SK-N-SH (cell line): Measurements from ENCODE around the gene MRPL51. TPM values are rescaled to one million over a fixed set of nuclear protein-coding genes. Genes with fewer than 3 reads are reported as not detected.
"Not testable (repeated sequence)": the region's sequence is repeated elsewhere in the genome, so short reads cannot be mapped to it uniquely, and the experiment has no call there.

Source experiments
- CTCF ChIA-PET: fragments of 300-600, 350-600 bp; formaldehyde crosslinking; extraction: SDS; loops from one replicate; lab custom pipeline; 2021; lab: Yijun Ruan, JAX
- POLR2A ChIA-PET: fragments of 350-600 bp; sonication (Branson Sonifier 250); formaldehyde crosslinking; extraction: SDS; loops from one replicate; lab custom pipeline; 2020; ENCODE audit warnings: antibody characterized with exemption, inconsistent platforms; lab: Yijun Ruan, JAX
- DNase-seq: peaks from one replicate; pipeline ENCODE4 v3.0.0; 2012
- H2AFZ ChIP-seq: fragments of 200-600 bp; sonication (generic); 2 replicates; pipeline ENCODE4 v1.8.1; 2016; ENCODE audit warnings: antibody characterized with exemption, mild to moderate bottlenecking, low read depth
- H3F3A ChIP-seq: fragments of 200-600 bp; sonication (generic); replicated peaks from 2 replicates; pipeline ENCODE3; 2016; ENCODE audit warnings: antibody characterized with exemption, mild to moderate bottlenecking; ENCODE audit not compliant: insufficient read depth
- H3K27ac ChIP-seq, 2 experiments: fragments of 200-500 bp in 1 of 2; fragments of 200-600 bp in 1 of 2; sonication (Bioruptor generic) in 1 of 2; sonication (generic), shearing (Covaris generic) in 1 of 2; 2 replicates each; pipeline versions ENCODE4 v1.5.1 to v1.6.1; 2014 to 2016; ENCODE audit warnings: low read depth in 2 of 2, inconsistent platforms in 1 of 2, low read length in 1 of 2, mild to moderate bottlenecking in 1 of 2, mixed read lengths in 1 of 2
- H3K27me3 ChIP-seq: fragments of 200-600 bp; sonication (generic), shearing (Covaris generic); 2 replicates; pipeline ENCODE4 v1.6.1; 2016; ENCODE audit warnings: mixed run types; ENCODE audit not compliant: insufficient read depth
- H3K36me3 ChIP-seq, 2 experiments: fragments of 200-500 bp in 1 of 2; fragments of 200-600 bp in 1 of 2; sonication (Bioruptor generic) in 1 of 2; sonication (generic) in 1 of 2; replicated peaks in 1 of 2; 2 replicates each; pipeline versions ENCODE3 to v1.5.1; 2014 to 2016; ENCODE audit warnings: low read length in 1 of 2, mild to moderate bottlenecking in 1 of 2; ENCODE audit not compliant: insufficient read depth in 2 of 2, control insufficient read depth in 1 of 2
- H3K4me1 ChIP-seq, 2 experiments: fragments of 200-500 bp in 1 of 2; fragments of 200-600 bp in 1 of 2; sonication (Bioruptor generic) in 1 of 2; sonication (generic), shearing (Covaris generic) in 1 of 2; 2 replicates each; pipeline versions ENCODE4 v1.5.1 to v1.6.1; 2014 to 2016; ENCODE audit warnings: low read depth in 1 of 2, low read length in 1 of 2, mixed run types in 1 of 2; ENCODE audit not compliant: insufficient read depth in 2 of 2, control insufficient read depth in 1 of 2
- H3K4me2 ChIP-seq: fragments of 200-600 bp; sonication (generic), shearing (Covaris generic); 2 replicates; pipeline ENCODE4 v1.6.1; 2017; ENCODE audit warnings: mixed run types
- H3K4me3 ChIP-seq, 2 experiments: fragments of 200-500 bp in 1 of 2; fragments of 200-600 bp in 1 of 2; sonication (Bioruptor generic) in 1 of 2; sonication (generic), shearing (Covaris generic) in 1 of 2; 2 replicates each; pipeline versions ENCODE4 v1.5.1 to v1.8.1; 2014 to 2016; ENCODE audit warnings: low read depth in 2 of 2, inconsistent platforms in 1 of 2, low read length in 1 of 2, mild to moderate bottlenecking in 1 of 2, mixed read lengths in 1 of 2, moderate library complexity in 1 of 2
- H3K79me2 ChIP-seq: fragments of 200-600 bp; sonication (generic); 2 replicates; pipeline ENCODE4 v1.8.1; 2017; ENCODE audit warnings: mild to moderate bottlenecking; ENCODE audit not compliant: insufficient read depth
- H3K9ac ChIP-seq: fragments of 200-600 bp; sonication (generic); 2 replicates; pipeline ENCODE4 v1.6.1; 2017; ENCODE audit warnings: mixed run types
- H3K9me2 ChIP-seq: fragments of 200-600 bp; sonication (generic); 2 replicates; pipeline ENCODE4 v1.6.1; 2017; ENCODE audit warnings: mixed run types
- H3K9me3 ChIP-seq: fragments of 200-600 bp; sonication (generic); 2 replicates; pipeline ENCODE4 v1.6.1; 2017; ENCODE audit warnings: mixed run types, mild to moderate bottlenecking, moderate library complexity
- H4K20me1 ChIP-seq: fragments of 200-600 bp; sonication (generic); 2 replicates; pipeline ENCODE4 v1.6.1; 2017; ENCODE audit warnings: mild to moderate bottlenecking, mixed run types; ENCODE audit not compliant: insufficient read depth
- CHD2 ChIP-seq: fragments of 150-350 bp; IDR thresholded peaks from 2 replicates; pipeline ENCODE4 v1.6.1; 2018; ENCODE audit warnings: low read length; ENCODE audit not compliant: partially characterized antibody
- CTCF ChIP-seq: fragments of 200-600 bp; sonication (generic); IDR thresholded peaks from 2 replicates; pipeline ENCODE4 v1.6.1; 2017; ENCODE audit warnings: antibody characterized with exemption, mild to moderate bottlenecking, moderate library complexity
- ELF1 ChIP-seq: IDR thresholded peaks from 2 replicates; pipeline ENCODE4 v1.4.0; 2012
- EZH2phosphoT487 ChIP-seq: fragments of 200-600 bp; sonication (generic); IDR thresholded peaks from 2 replicates; pipeline ENCODE4 v1.6.1; 2017; ENCODE audit warnings: low read depth, mixed run types, mild to moderate bottlenecking, antibody characterized with exemption, moderate library complexity, borderline replicate concordance
- FOXJ3 ChIP-seq: sonication (generic); formaldehyde crosslinking; IDR thresholded peaks from 2 replicates; pipeline ENCODE4 v1.5.1; 2020; ENCODE audit warnings: mild to moderate bottlenecking, missing genetic modification reagents
- FOXM1 ChIP-seq: IDR thresholded peaks from 2 replicates; pipeline ENCODE4 v1.4.0; 2012; ENCODE audit warnings: low read depth, mild to moderate bottlenecking
- GATA2 ChIP-seq: sonication (generic); formaldehyde crosslinking; IDR thresholded peaks from 2 replicates; pipeline ENCODE4 v1.5.0; 2020; ENCODE audit warnings: mild to moderate bottlenecking, missing genetic modification reagents
- MEF2A ChIP-seq: IDR thresholded peaks from 2 replicates; pipeline ENCODE4 v1.4.0; 2012; ENCODE audit warnings: low read depth, borderline replicate concordance
- MXI1 ChIP-seq: IDR thresholded peaks from 2 replicates; pipeline ENCODE4 v1.6.1; 2012; ENCODE audit warnings: mild to moderate bottlenecking, low read depth, low read length, improper control_type of control experiment
- NFIC ChIP-seq: IDR thresholded peaks from 2 replicates; pipeline ENCODE4 v1.4.0; 2012; ENCODE audit warnings: borderline replicate concordance
- RFX5 ChIP-seq: IDR thresholded peaks from 2 replicates; pipeline ENCODE4 v1.6.1; 2012; ENCODE audit warnings: mild to moderate bottlenecking, improper control_type of control experiment, low read length
- RXRA ChIP-seq: IDR thresholded peaks from 2 replicates; pipeline ENCODE4 v1.4.0; 2012; ENCODE audit warnings: low read depth, mild to moderate bottlenecking, borderline replicate concordance
- SIN3A ChIP-seq: IDR thresholded peaks from 2 replicates; pipeline ENCODE4 v1.6.1; 2012; ENCODE audit warnings: low read depth, mild to moderate bottlenecking, low read length, moderate library complexity, borderline replicate concordance
- USF2 ChIP-seq: fragments of 150-350 bp; IDR thresholded peaks from 2 replicates; pipeline ENCODE4 v1.6.1; 2017; ENCODE audit warnings: antibody characterized with exemption, low read length, low read depth, borderline replicate concordance
- YY1 ChIP-seq: IDR thresholded peaks from 2 replicates; pipeline ENCODE4 v1.4.0; 2012; ENCODE audit warnings: low read depth, mild to moderate bottlenecking
- ZBTB33 ChIP-seq: IDR thresholded peaks from 2 replicates; pipeline ENCODE4 v1.4.0; 2012; ENCODE audit warnings: low read depth, borderline replicate concordance
- WGBS: methylation state at CpG from one replicate; pipeline ENCODE4 v1.1.6; 2017; ENCODE audit warnings: low lambda C conversion rate; 5-methylcytosine and 5-hydroxymethylcytosine counted together
- polyA plus RNA-seq, 3 experiments: library from polyadenylated mRNA; depleted of rRNA; stranded (reverse); fragments of >200 nt; gene quantifications; 2 replicates each; pipeline ENCODE4 v1.2.3, GENCODE V29; 2012
- TF ChIP-seq, protein P1 (sequence below): IDR thresholded peaks from 2 replicates; pipeline ENCODE4 v1.6.1; 2012; ENCODE audit warnings: mild to moderate bottlenecking, low read depth, low read length, moderate library complexity
- TF ChIP-seq, protein P2 (sequence below): fragments of 150-350 bp; IDR thresholded peaks from 2 replicates; pipeline ENCODE4 v1.6.1; 2016; ENCODE audit warnings: mild to moderate bottlenecking, low read depth, low read length

The MRPL51 gene
- polyA plus RNA-seq, 1 of the 3 experiments (the other 2 are of a cell fraction), result 189 TPM

- H3K9me3 ChIP-seq, H2AFZ ChIP-seq, POLR2A ChIA-PET, H3K27me3 ChIP-seq, H3K4me3 ChIP-seq, H3K4me2 ChIP-seq, H3F3A ChIP-seq, H3K9me2 ChIP-seq, H3K27ac ChIP-seq, H3K9ac ChIP-seq, DNase-seq, H4K20me1 ChIP-seq: not testable (repeated sequence)
- peaks cover 7 to 44% of the 10 kb centered on the region in 2 experiments for H3K36me3 ChIP-seq
- peaks cover 10 to 18% of the 10 kb centered on the region in 2 experiments; a peak in 3 of 4 replicates for H3K4me1 ChIP-seq
- H3K79me2 ChIP-seq, result peaks cover 87% of the 10 kb centered on the region
- CTCF ChIA-PET, result interaction anchor here (1.4 to 2.3 kb wide), 2 partner anchors 32 to 40 kb away, joined by 6 to 8 read pairs; no protein-coding TSS in a partner anchor
- WGBS, result 86% methylated on average over 3 of the region's 3 CpGs
Measured at GRCh38 chr12:6497291-6497690, 4.2 kb upstream of the MRPL51 start.

- Histone ChIP-seq H4K20me1 (no peaks in the 10 kb centered on the region), H3K4me1 (peaks cover 13 to 18% of the 10 kb centered on the region in 2 experiments; a peak in 3 of 4 replicates), H3K27ac (no peak overlapping the region), H3K9me3 (no peaks in the 10 kb centered on the region), H3F3A (peaks cover 8% of the 10 kb centered on the region)
- POLR2A ChIA-PET, result interaction anchor here (0.6 kb wide), 1 partner anchor 17 kb away, joined by 5 read pairs; no protein-coding TSS in a partner anchor
- CTCF ChIA-PET, result no interaction called here
- WGBS, result 58% methylated on average over 1 of the region's 1 CpG
- TF ChIP-seq MEF2A (no peak), MXI1 (no peak), RXRA (no peak), FOXJ3 (CRISPR knock-in tag) (no peak), YY1 (no peak), EZH2phosphoT487 (no peak), ZBTB33 (no peak), CTCF (no peak), NFIC (no peak), RFX5 (no peak), ELF1 (no peak), SIN3A (no peak), FOXM1 (no peak), GATA2 (CRISPR knock-in tag) (no peak), CHD2 (no peak), USF2 (no peak)
- TF ChIP-seq, protein P1, sequence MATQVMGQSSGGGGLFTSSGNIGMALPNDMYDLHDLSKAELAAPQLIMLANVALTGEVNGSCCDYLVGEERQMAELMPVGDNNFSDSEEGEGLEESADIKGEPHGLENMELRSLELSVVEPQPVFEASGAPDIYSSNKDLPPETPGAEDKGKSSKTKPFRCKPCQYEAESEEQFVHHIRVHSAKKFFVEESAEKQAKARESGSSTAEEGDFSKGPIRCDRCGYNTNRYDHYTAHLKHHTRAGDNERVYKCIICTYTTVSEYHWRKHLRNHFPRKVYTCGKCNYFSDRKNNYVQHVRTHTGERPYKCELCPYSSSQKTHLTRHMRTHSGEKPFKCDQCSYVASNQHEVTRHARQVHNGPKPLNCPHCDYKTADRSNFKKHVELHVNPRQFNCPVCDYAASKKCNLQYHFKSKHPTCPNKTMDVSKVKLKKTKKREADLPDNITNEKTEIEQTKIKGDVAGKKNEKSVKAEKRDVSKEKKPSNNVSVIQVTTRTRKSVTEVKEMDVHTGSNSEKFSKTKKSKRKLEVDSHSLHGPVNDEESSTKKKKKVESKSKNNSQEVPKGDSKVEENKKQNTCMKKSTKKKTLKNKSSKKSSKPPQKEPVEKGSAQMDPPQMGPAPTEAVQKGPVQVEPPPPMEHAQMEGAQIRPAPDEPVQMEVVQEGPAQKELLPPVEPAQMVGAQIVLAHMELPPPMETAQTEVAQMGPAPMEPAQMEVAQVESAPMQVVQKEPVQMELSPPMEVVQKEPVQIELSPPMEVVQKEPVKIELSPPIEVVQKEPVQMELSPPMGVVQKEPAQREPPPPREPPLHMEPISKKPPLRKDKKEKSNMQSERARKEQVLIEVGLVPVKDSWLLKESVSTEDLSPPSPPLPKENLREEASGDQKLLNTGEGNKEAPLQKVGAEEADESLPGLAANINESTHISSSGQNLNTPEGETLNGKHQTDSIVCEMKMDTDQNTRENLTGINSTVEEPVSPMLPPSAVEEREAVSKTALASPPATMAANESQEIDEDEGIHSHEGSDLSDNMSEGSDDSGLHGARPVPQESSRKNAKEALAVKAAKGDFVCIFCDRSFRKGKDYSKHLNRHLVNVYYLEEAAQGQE, result no peak
- TF ChIP-seq, protein P2, sequence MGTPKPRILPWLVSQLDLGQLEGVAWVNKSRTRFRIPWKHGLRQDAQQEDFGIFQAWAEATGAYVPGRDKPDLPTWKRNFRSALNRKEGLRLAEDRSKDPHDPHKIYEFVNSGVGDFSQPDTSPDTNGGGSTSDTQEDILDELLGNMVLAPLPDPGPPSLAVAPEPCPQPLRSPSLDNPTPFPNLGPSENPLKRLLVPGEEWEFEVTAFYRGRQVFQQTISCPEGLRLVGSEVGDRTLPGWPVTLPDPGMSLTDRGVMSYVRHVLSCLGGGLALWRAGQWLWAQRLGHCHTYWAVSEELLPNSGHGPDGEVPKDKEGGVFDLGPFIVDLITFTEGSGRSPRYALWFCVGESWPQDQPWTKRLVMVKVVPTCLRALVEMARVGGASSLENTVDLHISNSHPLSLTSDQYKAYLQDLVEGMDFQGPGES, result no peak
- TF ChIP-seq, all 33 proteins: peak for 0
- Histone ChIP-seq H3K9me2 (no peaks in the 10 kb centered on the region), H3K4me3 (peak overlapping the region; percentile 81 to 97), H3K27me3 (no peaks in the 10 kb centered on the region), H3K4me2 (peak overlapping the region; percentile 99), H3K9ac (peak overlapping the region; percentile 97), H2AFZ (no peak overlapping the region), H3K79me2 (peaks cover 70% of the 10 kb centered on the region), H3K36me3 (peaks cover 15 to 48% of the 10 kb centered on the region in 2 experiments)
- no peak for DNase-seq
Measured at GRCh38 chr12:6494968-6495367, 1.9 kb upstream of the MRPL51 start.
